Choroid plexus epithelial cell (primary cell): Measurements from ENCODE around the gene PEPD.

Experiments used
- DNase-seq: peaks from one replicate; pipeline ENCODE4 v3.0.0-alpha.2; 2010; ENCODE audit warnings: low read depth
- H3K4me3 ChIP-seq: 2 replicates; pipeline ENCODE4 v1.5.1; 2011; ENCODE audit warnings: low read depth, mild to moderate bottlenecking, control low read depth, low read length, moderate library complexity
- CTCF ChIP-seq: conservative IDR thresholded peaks from 2 replicates; pipeline ENCODE4 v1.5.1; 2011; ENCODE audit warnings: low read depth, mild to moderate bottlenecking, control low read depth, inconsistent platforms, low read length, moderate library complexity

The PEPD gene

GRCh38 chr19:33379151-33379829 lies 142.3 kb downstream of the PEPD start:
- no peak overlapping the region for H3K4me3 ChIP-seq
- DNase-seq, result no peak
- TF ChIP-seq CTCF, result no peak

GRCh38 chr19:33377586-33378475 lies 143.8 kb downstream of the PEPD start:
- no peak overlapping the region for H3K4me3 ChIP-seq
- TF ChIP-seq CTCF, result no peak
- no peak for DNase-seq

GRCh38 chr19:33376941-33377557 lies 144.5 kb downstream of the PEPD start:
- no peak for TF ChIP-seq CTCF
- H3K4me3 ChIP-seq, result no peak overlapping the region
- no peak for DNase-seq

GRCh38 chr19:33376423-33376822 lies 145.2 kb downstream of the PEPD start:
- no peak for TF ChIP-seq CTCF
- no peak overlapping the region for H3K4me3 ChIP-seq
- DNase-seq, result peak; percentile 70

- H3K4me3 ChIP-seq, result no peak overlapping the region
- peak; percentile 52 for DNase-seq
- no peak for TF ChIP-seq CTCF
Measured at GRCh38 chr19:33375837-33376159, 145.8 kb downstream of the PEPD start.

- peak overlapping the region; percentile 80 for H3K4me3 ChIP-seq
- no peak for TF ChIP-seq CTCF
- no peak for DNase-seq
Measured at GRCh38 chr19:33375156-33375836, 146.3 kb downstream of the PEPD start.
